GM21717 (cell line): ENCODE measurements around the gene HUS1B.

Source experiments
- ATAC-seq: cut with Tn5 transposase; IDR thresholded peaks from one replicate; pipeline ENCODE4 v1.9.1; 2021; ENCODE audit warnings: mild to moderate bottlenecking, moderate library complexity; ENCODE audit not compliant: unreplicated experiment

The HUS1B gene

DNA sequence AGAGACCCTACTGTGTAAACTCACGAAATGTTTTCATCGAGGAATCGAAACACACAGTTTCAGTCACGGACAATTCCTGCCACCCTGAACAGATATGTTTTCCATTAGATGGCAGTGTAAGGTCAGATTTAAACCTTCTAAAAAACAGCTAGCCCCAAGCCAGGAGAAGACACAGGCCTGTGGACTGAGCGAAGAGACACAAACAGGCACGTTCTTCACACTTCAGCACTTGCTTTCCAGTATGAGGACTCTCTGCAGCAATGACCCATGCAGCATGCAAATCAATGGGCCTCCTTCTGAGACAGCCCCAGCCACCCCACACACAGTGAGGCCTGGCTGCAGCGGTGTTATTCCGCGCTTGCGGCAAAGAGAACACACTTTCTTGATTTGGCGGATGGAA is 31.9 kb downstream of the HUS1B start:
- no peak for ATAC-seq

DNA sequence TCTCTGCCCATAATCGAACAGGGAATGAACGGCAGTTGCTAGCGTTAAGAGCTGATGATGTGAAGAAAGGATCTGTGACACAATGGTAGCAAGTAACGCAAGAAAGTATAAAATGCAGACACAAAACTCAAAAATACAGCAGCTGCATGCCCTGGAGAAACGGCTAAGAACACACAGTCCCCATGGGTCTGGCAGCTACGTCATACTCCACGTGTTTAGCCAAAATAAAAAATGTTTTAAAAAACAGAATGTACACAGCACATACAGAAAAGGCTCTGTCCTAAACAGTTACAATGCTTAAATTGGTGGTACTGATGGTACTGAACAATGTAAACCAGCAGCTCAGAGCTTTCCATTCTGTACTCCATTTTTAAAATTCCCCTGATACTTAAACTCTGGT is 34.4 kb downstream of the HUS1B start:
- ATAC-seq = no peak

DNA sequence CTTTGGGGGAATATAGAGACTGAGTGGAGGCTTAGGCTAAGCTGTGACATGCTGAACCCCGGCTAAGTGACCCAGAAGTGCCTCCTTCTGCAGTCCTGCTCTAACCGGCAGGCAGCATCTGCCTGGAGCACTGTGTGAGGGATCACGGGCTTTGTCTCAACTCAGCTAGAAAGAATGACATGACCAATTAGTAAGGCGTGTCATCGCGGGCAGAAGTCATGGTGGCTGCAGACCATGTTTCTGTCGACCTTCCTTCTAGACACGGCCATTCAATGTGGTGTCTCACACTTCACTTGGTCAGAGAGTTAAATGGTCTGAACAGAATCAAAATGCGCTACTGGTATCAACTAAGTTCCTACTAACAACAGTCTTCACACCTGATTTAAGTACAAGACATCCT is 35.0 kb downstream of the HUS1B start:
- no peak for ATAC-seq

DNA sequence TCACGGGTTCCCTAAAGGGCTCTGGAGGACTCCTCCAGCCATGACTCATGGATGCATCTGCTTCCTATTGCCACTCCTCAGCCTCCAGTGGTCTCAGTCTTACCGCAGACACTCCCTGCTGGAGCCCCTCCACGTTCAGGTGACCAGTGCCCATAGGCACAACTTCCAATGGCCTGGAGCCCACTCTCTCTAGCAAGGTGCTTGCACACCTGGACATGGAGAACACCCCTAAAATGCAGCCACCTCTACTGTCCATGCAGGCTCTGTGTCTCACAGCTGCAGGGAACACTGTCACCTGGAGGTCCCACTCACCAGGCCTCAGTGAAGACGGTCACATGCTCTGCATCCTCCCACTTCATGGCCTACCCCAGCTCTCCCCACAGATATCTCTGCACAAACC is 36.0 kb downstream of the HUS1B start:
- no peak for ATAC-seq

DNA sequence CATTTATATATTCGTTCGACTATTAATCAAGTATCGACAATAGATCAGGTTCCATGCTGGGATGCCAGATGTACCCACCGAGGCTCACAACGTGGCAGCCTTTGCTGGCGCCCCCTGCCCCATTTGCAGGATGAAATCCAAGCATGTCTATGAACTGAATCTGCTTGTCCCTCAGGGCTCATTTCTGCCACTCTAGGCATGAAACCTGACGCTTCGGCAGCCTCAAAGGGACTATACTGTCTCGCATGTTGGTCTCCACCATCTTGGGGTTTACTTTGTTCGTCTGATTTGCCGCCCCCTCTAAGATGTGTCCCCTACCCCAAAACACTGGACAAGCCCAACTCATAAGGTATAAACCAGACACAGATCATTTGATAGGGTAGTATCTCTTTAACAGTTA is 36.7 kb downstream of the HUS1B start:
- ATAC-seq = no peak

DNA sequence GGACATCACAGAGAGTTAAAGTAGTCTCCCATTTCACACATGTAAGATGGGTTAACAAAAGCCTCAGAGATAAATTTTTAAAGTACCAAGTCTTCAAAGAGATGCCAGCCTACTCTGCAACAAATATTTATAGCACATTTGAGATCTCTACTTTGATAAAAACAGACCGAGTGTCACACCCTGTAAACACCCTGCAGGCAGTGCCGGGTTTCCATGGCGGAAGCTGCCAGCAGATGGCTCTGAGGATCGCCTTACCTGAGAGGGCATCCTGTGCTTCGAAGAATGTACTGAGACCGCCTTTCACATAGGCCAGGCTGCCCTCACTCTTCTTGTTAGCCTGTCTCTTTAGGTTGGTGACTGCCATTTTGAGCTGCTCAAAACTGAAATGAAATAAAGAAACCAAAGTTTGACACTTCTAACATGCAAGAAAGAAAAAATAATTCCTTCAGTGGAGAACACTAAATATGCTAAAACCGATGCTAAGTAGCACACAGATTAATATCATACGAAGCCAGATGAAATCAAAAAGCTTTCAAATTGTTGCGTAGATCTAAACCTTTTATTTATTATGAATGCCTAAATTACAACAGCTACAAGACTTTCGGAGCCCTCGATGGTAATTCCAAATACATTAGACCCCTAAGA is 39.3 kb downstream of the HUS1B start:
- no peak for ATAC-seq

DNA sequence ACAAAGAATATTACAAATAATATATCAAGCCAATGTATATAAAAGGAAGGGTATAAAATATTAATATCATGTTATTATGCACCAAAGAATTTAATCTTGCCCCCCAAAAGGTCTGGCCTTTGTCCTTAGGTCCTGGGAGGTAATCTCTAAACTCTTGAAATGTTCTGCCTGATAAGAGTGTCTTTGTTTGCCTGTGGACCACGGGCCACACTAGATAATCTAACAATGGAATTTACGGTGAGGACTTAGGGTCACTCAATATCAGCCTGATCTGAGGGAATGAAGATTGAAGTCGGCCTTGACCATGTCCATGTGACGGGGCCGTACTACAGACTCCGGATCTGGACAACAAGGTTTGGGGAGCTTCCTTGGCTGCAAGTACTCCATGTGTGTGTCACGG is 42.9 kb downstream of the HUS1B start:
- no peak for ATAC-seq

DNA sequence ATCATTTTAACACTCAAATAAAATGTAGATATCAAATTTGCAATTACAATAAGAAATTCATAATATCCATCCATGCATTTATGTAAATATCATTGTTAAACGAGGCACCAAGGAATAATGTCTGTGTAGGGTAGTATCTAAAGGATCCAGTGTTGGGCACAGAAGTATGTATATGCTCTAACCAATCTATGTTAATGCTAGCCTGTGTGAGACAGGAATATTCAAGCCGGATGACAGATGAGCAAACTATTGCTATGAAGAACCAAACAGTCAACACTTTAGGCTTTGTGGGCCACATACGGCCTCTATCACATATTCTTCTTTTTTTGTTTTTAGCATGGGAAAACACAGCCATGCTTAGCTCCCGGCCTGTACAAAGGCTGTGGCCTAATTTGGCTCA is 45.0 kb downstream of the HUS1B start:
- ATAC-seq = no peak

DNA sequence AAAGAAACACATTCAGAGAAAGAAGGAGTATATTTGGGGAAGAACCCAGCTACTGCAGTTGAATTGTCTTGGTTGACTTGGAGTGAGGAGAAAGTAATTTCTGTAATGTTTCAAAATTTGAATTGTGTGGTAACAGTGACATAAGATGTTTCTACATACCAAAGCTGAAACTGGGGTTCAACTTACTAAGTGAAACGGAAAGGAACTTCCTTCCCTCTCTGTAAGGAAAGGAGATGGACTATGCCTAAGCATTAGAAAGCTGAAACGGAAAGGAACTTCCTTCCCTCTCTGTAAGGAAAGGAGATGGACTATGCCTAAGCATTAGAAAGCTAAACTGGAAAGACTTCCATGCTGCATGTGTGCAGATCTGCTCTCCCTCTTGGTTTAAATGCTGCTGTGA is 46.0 kb downstream of the HUS1B start:
- ATAC-seq = no peak

DNA sequence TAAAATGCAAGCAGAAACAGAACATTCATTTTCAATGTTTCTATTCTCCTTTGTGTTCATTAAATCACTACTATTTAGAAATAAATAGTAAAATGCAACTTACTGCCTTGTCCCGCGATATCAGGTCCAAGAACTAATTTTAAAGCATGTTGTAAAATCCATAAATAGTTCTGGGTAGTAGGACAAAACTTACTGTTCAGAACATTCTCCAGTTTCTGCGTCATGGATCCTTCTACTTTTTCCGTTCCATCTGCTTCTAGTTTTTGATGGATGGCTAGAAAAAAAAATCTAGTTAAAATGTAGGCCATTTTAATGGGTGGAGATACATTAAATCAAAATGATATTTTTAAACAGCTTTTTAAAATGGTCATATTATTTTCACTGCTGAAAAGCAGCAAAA is 47.0 kb downstream of the HUS1B start:
- no peak for ATAC-seq

DNA sequence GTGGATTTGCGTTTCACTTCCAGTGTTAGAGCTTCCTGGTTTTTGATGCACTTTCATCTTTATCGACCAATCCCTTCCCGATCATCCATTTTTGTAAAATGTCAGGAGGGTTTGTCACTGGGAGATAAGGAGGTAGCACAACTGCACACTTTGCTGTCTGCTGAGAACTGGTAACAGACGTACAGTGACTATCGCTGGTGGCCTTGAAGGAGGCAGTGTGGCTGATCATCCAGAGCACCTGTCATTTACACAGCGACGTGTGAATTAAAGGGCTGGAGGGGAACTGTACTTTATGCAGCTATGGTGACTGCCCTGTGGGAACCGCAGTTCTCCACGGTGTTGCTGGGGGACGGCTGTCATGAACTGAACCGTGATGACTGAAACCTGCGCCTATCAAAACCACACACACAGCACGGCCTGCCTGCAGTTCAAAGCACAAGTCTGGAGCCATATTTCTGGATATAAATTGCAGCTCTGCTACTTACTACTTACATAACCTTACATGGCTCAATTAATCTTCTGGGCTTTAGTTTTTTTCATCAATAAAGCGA is 50.0 kb downstream of the HUS1B start:
- ATAC-seq = no peak
